ENCODE measurements around the gene FEZF1. TPM values are rescaled to one million over a fixed set of nuclear protein-coding genes. Genes with fewer than 3 reads are reported as not detected.

FEZF1 gene
- total RNA-seq, 4 donors from 2014 or later, result not detected

DNA sequence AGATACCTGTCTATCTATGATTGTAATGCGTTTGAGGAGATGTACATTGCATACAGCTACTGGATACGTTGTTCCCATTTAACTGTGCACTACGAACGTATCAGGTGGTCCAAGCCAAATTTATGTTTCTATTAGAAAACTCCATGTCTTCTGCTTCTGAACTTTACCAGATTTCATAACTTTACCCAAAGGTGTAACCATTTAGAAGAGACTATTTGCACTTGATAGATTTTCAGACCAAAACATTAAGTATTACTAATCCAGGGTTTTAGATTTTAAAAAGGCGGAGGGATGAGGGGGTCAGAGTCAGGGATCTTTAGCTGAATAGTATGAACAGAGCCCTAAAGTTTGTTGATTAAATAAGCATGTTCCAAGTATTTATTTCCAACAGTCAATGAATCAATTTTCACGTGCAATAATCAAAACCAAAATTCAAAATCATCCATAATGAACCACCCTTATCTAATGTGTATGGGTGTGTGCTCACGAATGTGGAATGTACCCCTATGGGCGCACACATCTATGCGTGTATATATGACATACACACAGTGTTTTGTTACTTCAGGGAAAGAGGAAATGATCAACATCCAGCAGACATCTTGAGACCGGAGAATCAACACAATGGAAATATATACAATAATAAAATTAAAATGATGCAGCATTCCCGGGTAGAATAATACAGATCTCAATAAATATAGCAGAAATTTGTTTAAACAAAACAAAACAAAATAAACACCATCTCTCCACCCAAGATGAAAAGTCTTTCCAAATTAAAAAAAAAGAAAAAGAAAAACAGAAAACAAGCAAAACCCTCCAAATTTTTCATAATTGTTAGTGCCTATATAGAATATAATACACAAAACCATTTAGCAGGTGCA, 3.4 kb downstream of the FEZF1 start:
- TF ChIP-seq CTCF (IDR thresholded peaks at IDR 0.05; ENCODE audit: low read depth), result no peak

DNA sequence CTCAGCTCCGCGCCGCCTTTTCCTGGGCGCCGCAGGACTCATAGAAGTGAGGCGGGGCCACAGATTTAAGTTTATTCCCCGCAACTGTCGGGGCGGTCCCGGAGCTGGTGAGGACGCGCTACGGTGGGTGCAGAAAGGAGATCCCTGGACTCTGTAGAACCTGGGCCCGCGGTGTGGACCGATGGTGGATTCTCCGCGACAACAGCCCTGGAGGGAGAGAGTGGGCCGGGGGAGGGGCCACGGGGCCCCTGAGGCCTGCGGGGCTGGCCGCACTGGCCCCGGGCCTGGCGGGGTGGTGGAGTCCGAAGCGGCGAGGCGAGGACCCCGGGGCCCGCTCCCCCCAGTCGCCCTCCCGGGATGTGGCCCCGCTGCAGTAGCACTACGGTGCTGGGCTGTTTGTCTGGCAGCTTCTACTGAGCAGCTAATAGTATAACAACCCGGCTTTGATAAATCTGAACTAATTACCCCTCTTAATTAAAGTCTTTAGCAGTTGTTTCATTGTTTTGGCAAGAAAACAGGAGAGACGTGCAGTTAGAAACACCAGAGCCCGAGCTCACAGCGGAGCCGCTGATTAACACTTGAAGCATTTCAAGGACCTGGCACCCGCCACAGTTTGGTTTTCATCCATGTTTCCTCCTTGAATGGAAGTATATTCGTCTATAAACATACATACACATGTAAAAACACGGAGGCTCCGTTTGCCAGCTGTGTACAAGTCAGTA, 4.2 kb downstream of the FEZF1 start:
- no peak for TF ChIP-seq CTCF (IDR thresholded peaks at IDR 0.05; ENCODE audit: low read depth)

DNA sequence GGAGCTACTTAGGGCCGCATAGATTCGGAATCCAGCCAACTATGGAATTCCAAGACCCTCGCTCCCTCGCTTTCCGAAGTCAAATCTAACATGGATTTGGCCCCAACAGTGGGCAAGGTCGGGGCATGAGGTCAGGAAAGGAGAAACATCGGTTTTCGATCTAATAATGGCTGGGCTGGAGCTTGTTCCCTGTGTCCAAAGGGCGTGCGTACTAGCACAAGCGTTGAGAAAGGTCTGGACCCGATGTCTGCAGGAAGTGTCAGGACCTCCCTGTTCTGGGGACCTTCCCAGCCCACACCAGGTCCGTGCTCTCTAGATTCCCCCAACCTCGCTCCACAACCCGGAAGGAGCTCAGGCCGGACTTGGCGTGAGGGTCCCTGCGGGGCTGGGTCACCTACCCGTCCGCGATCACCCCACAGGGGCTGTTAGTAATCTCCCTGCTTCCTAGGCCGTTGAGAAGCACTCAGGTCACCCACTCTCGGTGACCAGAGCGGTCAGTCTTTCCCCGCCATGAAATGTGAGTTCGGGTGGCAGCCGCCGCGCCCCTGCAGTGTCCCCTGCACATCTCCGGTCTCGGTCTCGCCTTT, 4.8 kb downstream of the FEZF1 start:
- no peak for TF ChIP-seq CTCF (IDR thresholded peaks at IDR 0.05; ENCODE audit: low read depth)

GRCh38 chr7:122298618-122299017, 5.9 kb downstream of the FEZF1 start:
- no peak for TF ChIP-seq CTCF (IDR thresholded peaks at IDR 0.05; ENCODE audit: low read depth)

DNA sequence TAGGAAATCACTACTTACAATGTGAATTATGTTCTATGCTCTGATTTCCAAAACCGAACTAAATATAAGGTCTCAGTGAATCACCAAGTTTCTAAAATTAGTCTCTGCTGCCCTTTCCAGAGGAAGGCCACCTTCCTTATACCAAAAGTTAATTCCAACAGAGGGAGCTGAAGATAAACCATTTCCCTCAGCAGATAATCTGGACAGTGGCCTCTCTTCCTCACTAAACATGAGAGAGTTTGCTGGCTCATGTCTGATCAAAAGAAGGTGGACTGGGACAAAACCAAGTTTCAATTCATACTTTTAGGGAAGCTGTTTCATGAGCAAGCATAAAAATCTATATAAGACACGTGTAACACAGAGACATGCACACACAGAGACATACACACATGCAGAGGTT, 6.4 kb downstream of the FEZF1 start:
- no peak for TF ChIP-seq CTCF (IDR thresholded peaks at IDR 0.05; ENCODE audit: low read depth)

- no peak for TF ChIP-seq CTCF (IDR thresholded peaks at IDR 0.05; ENCODE audit: low read depth)
These were observed 13.4 kb downstream of the FEZF1 start for GRCh38 chr7:122291189-122291588.

GRCh38 chr7:122290476-122290875, 14.1 kb downstream of the FEZF1 start:
- TF ChIP-seq CTCF (IDR thresholded peaks at IDR 0.05; ENCODE audit: low read depth), result no peak

Data from subcutaneous adipose tissue (tissue), 4 donors.